Endothelial cell of umbilical vein (primary cell): ENCODE measurements around the gene ABLIM2. TPM values are rescaled to one million over a fixed set of nuclear protein-coding genes. Genes with fewer than 3 reads are reported as not detected.

Experiments used
- BruUV-seq: library from RNA; stranded (reverse); fragments of 400-500 nt; replicated peaks from 2 replicates; lab custom pipeline; 2021; lab: Mats Ljungman, UMichigan
- CTCF ChIA-PET: fragments of 300-600, 350-600 bp; sonication (Branson Sonifier 250); formaldehyde crosslinking; loops from one replicate; lab custom pipeline; 2021; ENCODE audit warnings: antibody characterized with exemption, inconsistent platforms; lab: Charles Lee
- POLR2A ChIA-PET: fragments of 300-600, 350-600 bp; sonication (Branson Sonifier 250); formaldehyde crosslinking; loops from one replicate; lab custom pipeline; 2021; ENCODE audit warnings: antibody characterized with exemption, inconsistent platforms; lab: Charles Lee
- DNase-seq: peaks from one replicate; pipeline ENCODE4 v3.0.0-alpha.2; 2011; ENCODE audit warnings: low read depth, low spot score
- FAIRE-seq: peaks from 2 replicates; lab custom pipeline; 2011; peaks lifted over from hg19 to GRCh38; lab: Jason Lieb, UNC
- H2AFZ ChIP-seq: 2 replicates; pipeline ENCODE4 v1.6.0; 2012; ENCODE audit warnings: low read depth, low read length, control low read depth, inconsistent platforms
- H3K27ac ChIP-seq: 2 replicates; pipeline ENCODE4 v1.5.1; 2011; ENCODE audit warnings: low read depth, mild to moderate bottlenecking, control low read depth, low read length, moderate library complexity; ENCODE audit not compliant: insufficient read depth
- H3K27me3 ChIP-seq, 2 experiments: 2 replicates each; pipeline versions ENCODE4 v1.6.0 to v1.6.1; 2011; ENCODE audit warnings: low read length in 2 of 2, mixed read lengths in 1 of 2; ENCODE audit not compliant: control insufficient read depth in 2 of 2, insufficient read depth in 2 of 2
- H3K36me3 ChIP-seq, 2 experiments: 2 replicates in 1 of 2; 3 replicates in 1 of 2; pipeline ENCODE4 v1.5.1; 2011; ENCODE audit warnings: low read length in 2 of 2, mild to moderate bottlenecking in 1 of 2, moderate library complexity in 1 of 2; ENCODE audit not compliant: control insufficient read depth in 2 of 2, insufficient read depth in 2 of 2; ENCODE audit errors: extremely low read depth in 1 of 2
- H3K4me1 ChIP-seq: 3 replicates; pipeline ENCODE4 v1.5.1; 2011; ENCODE audit warnings: mild to moderate bottlenecking, low read length; ENCODE audit not compliant: control insufficient read depth, insufficient read depth; ENCODE audit errors: extremely low read depth
- H3K4me2 ChIP-seq: 2 replicates; pipeline ENCODE4 v1.6.1; 2011; ENCODE audit warnings: low read length, control low read depth, mixed read lengths; ENCODE audit not compliant: insufficient read depth
- H3K4me3 ChIP-seq, 3 experiments: fragments of 200-600 bp in 1 of 3; sonication (generic), shearing (Covaris generic) in 1 of 3; replicated peaks in 1 of 3; 2 replicates each; pipeline ENCODE4 v1.5.1; 2011 to 2016; ENCODE audit warnings: control low read depth in 3 of 3, low read length in 3 of 3, mild to moderate bottlenecking in 2 of 3, inconsistent platforms in 1 of 3, low read depth in 1 of 3, moderate library complexity in 1 of 3; ENCODE audit not compliant: insufficient read depth in 1 of 3
- H3K79me2 ChIP-seq: 2 replicates; pipeline ENCODE4 v1.6.0; 2012; ENCODE audit warnings: low read length, inconsistent platforms; ENCODE audit not compliant: control insufficient read depth, insufficient read depth
- H3K9ac ChIP-seq: replicated peaks from 2 replicates; pipeline ENCODE3; 2011; ENCODE audit warnings: low read length, control low read depth; ENCODE audit not compliant: insufficient read depth; ENCODE audit errors: extremely low read depth
- H3K9me1 ChIP-seq: replicated peaks from 3 replicates; pipeline ENCODE4 v1.6.0; 2011; ENCODE audit warnings: mild to moderate bottlenecking, low read length; ENCODE audit not compliant: control insufficient read depth, insufficient read depth; ENCODE audit errors: extremely low read depth
- H3K9me3 ChIP-seq: replicated peaks from 2 replicates; pipeline ENCODE4 v1.5.1; 2012; ENCODE audit warnings: low read length, inconsistent platforms; ENCODE audit not compliant: control insufficient read depth, insufficient read depth
- H4K20me1 ChIP-seq: replicated peaks from 2 replicates; pipeline ENCODE3; 2011; ENCODE audit warnings: mild to moderate bottlenecking, low read length; ENCODE audit not compliant: control insufficient read depth, insufficient read depth; ENCODE audit errors: extremely low read depth
- EZH2 ChIP-seq: IDR thresholded peaks from 2 replicates; pipeline ENCODE4 v1.6.1; 2012; ENCODE audit warnings: borderline replicate concordance, low read depth, mild to moderate bottlenecking, moderate library complexity, low read length, inconsistent platforms; ENCODE audit not compliant: severe bottlenecking
- FOS ChIP-seq: IDR thresholded peaks from 2 replicates; pipeline ENCODE4 v1.6.1; 2011; ENCODE audit warnings: mild to moderate bottlenecking, low read length, moderate library complexity, borderline replicate concordance; ENCODE audit not compliant: insufficient read depth
- GATA2 ChIP-seq: IDR thresholded peaks from 2 replicates; pipeline ENCODE4 v1.7.0; 2011; ENCODE audit warnings: low read depth, mild to moderate bottlenecking, moderate library complexity, mixed read lengths, low read length; ENCODE audit not compliant: insufficient read length, insufficient read depth
- JUN ChIP-seq: IDR thresholded peaks from 2 replicates; pipeline ENCODE4 v1.6.1; 2011; ENCODE audit warnings: borderline replicate concordance, low read depth; ENCODE audit not compliant: insufficient read length, insufficient read depth
- MYC ChIP-seq: IDR thresholded peaks from one replicate; pipeline ENCODE4 v1.6.1; 2011; ENCODE audit warnings: mild to moderate bottlenecking, low read depth, low read length
- POLR2A ChIP-seq: IDR thresholded peaks from 2 replicates; pipeline ENCODE4 v1.6.1; 2012; ENCODE audit warnings: low read depth, mild to moderate bottlenecking, control low read depth, low read length
- POLR2AphosphoS5 ChIP-seq: IDR thresholded peaks from 2 replicates; pipeline ENCODE4 v1.6.1; 2012; ENCODE audit warnings: low read depth, mild to moderate bottlenecking, control low read depth, low read length, moderate library complexity; ENCODE audit not compliant: insufficient read depth
- dilution Hi-C: fragments of 300-500 bp; cut with MboI; formaldehyde crosslinking; loops from one replicate; pipeline ENCODE4 v1.15.0; 2019; ENCODE audit warnings: low sequenced_read_pairs; ENCODE audit not compliant: extremely low pct_ligation_motif_present
- intact Hi-C: fragments of 100-400 bp; cut with micrococcal nuclease; formaldehyde crosslinking; loops from one replicate; pipeline ENCODE4 v1.10.0; 2022
- polyA plus RNA-seq, 4 experiments: library from polyadenylated mRNA; depleted of rRNA in 3 of 4; stranded (reverse) in 3 of 4; unstranded in 1 of 4; fragments of >200 nt; gene quantifications; 2 replicates each; pipeline versions ENCODE4 v1.2.1 to v1.2.3, GENCODE V29; 2011 to 2012; ENCODE audit warnings: missing spikeins in 1 of 4
- total RNA-seq: library from RNA; stranded (reverse); gene quantifications from 2 replicates; pipeline ENCODE4 v1.2.3, GENCODE V29; 2021
- TF ChIP-seq, protein P1 (sequence below): IDR thresholded peaks from 2 replicates; pipeline ENCODE4 v1.6.1; 2011; ENCODE audit not compliant: insufficient read depth, insufficient read length
- TF ChIP-seq, protein P2 (sequence below), 2 donors: IDR thresholded peaks; 1 replicate in 1 of 2; 2 replicates in 1 of 2; pipeline ENCODE4 v1.5.1; 2011; ENCODE audit warnings: low read length in 2 of 2, mild to moderate bottlenecking in 2 of 2, moderate library complexity in 2 of 2, control low read depth in 1 of 2, inconsistent platforms in 1 of 2, low read depth in 1 of 2; ENCODE audit not compliant: insufficient read depth in 1 of 2; ENCODE audit errors: extremely low read depth in 1 of 2

The ABLIM2 gene
- total and polyA plus RNA-seq, 2 donors (not counting 3 experiments of a cell fraction or from before 2014, with no cell fraction given) = 0.28 to 0.66 TPM

DNA sequence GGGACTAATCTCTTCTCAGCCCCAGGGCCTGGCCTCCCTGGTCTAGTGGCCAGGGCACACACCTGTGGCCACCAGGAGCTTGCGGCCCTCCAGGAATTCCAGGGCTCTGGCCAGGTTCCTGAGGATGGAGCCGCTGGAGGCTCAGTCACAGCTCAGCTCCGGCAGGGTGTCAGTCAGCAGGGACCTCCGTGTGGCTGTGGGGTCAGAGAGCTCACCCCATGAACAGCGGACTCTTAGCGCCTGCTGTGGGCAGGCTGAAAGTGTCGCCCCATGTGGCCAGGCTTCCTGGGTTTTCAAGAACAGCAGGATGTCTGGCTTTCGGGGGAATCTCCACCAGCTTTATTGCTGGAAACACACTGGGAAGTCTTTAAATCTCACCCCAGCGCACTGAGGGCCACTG, 21.2 kb upstream of the ABLIM2 start:
- Histone ChIP-seq H3K9me1 (no peaks in the 10 kb centered on the region), H4K20me1 (no peaks in the 10 kb centered on the region), H3K27ac (no peak overlapping the region), H3K4me1 (peaks cover 15% of the 10 kb centered on the region), H3K27me3 (no peaks in the 10 kb centered on the region), H3K9ac (no peak overlapping the region), H3K36me3 (no peaks in the 10 kb centered on the region), H3K4me2 (no peak overlapping the region), H3K4me3 (no peak overlapping the region), H2AFZ (no peak overlapping the region), H3K79me2 (no peaks in the 10 kb centered on the region), H3K9me3 (no peaks in the 10 kb centered on the region)
- TF ChIP-seq EZH2 = no peak
- TF ChIP-seq POLR2AphosphoS5 = no peak
- TF ChIP-seq JUN = no peak
- TF ChIP-seq, protein P1, sequence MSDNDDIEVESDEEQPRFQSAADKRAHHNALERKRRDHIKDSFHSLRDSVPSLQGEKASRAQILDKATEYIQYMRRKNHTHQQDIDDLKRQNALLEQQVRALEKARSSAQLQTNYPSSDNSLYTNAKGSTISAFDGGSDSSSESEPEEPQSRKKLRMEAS = no peak
- TF ChIP-seq, protein P2, sequence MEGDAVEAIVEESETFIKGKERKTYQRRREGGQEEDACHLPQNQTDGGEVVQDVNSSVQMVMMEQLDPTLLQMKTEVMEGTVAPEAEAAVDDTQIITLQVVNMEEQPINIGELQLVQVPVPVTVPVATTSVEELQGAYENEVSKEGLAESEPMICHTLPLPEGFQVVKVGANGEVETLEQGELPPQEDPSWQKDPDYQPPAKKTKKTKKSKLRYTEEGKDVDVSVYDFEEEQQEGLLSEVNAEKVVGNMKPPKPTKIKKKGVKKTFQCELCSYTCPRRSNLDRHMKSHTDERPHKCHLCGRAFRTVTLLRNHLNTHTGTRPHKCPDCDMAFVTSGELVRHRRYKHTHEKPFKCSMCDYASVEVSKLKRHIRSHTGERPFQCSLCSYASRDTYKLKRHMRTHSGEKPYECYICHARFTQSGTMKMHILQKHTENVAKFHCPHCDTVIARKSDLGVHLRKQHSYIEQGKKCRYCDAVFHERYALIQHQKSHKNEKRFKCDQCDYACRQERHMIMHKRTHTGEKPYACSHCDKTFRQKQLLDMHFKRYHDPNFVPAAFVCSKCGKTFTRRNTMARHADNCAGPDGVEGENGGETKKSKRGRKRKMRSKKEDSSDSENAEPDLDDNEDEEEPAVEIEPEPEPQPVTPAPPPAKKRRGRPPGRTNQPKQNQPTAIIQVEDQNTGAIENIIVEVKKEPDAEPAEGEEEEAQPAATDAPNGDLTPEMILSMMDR (IDR thresholded peaks at IDR 0.05; ENCODE audit: extremely low read depth in 1 of 2, insufficient read depth in 1 of 2, low read depth in 1 of 2, low read length in 2 of 2) = no peak
- no peak for TF ChIP-seq FOS
- TF ChIP-seq MYC = no peak
- no peak for TF ChIP-seq GATA2
- TF ChIP-seq POLR2A = no peak
- BruUV-seq = no TSS peak
- ChIA-PET POLR2A (no interaction called here), CTCF (interaction anchor here (0.6 to 5.7 kb wide), 6 partner anchors 12 to 181 kb away, joined by 3 to 196 read pairs (median 3); partner anchors contain the start of gene SH3TC1)
- FAIRE-seq (no peak), DNase-seq (no peak)
- dilution Hi-C loops (no loop called here), intact Hi-C loops (no loop called here)
